HL-60 (cell line): Measurements from ENCODE around the gene TSPAN18.

Experiments
- POLR2AphosphoS5 ChIP-seq: IDR thresholded peaks from 2 replicates; pipeline ENCODE4 v1.6.1; 2012; ENCODE audit warnings: low read depth
- TF ChIP-seq, protein P1 (sequence below): IDR thresholded peaks from one replicate; pipeline ENCODE4 v1.5.1; 2011; ENCODE audit warnings: low read length, control low read depth, inconsistent platforms; ENCODE audit not compliant: insufficient read depth

GRCh38 chr11:44733877-44734276, 7.1 kb downstream of the TSPAN18 start:
- no peak for TF ChIP-seq POLR2AphosphoS5
- TF ChIP-seq, protein P1, sequence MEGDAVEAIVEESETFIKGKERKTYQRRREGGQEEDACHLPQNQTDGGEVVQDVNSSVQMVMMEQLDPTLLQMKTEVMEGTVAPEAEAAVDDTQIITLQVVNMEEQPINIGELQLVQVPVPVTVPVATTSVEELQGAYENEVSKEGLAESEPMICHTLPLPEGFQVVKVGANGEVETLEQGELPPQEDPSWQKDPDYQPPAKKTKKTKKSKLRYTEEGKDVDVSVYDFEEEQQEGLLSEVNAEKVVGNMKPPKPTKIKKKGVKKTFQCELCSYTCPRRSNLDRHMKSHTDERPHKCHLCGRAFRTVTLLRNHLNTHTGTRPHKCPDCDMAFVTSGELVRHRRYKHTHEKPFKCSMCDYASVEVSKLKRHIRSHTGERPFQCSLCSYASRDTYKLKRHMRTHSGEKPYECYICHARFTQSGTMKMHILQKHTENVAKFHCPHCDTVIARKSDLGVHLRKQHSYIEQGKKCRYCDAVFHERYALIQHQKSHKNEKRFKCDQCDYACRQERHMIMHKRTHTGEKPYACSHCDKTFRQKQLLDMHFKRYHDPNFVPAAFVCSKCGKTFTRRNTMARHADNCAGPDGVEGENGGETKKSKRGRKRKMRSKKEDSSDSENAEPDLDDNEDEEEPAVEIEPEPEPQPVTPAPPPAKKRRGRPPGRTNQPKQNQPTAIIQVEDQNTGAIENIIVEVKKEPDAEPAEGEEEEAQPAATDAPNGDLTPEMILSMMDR, result no peak
